NCI-H460 (cell line): Measurements from ENCODE around the gene EXD3. TPM values are rescaled to one million over a fixed set of nuclear protein-coding genes. Genes with fewer than 3 reads are reported as not detected.
A peak's percentile ranks its signal among the peaks of the same experiment; 100 is the strongest.

ENCODE experiments used
- DNase-seq: peaks from one replicate; pipeline ENCODE4 v3.0.0-alpha.2; 2016; ENCODE audit warnings: low read depth; ENCODE audit errors: extremely low read depth
- total RNA-seq: library from RNA; depleted of rRNA; stranded (reverse); fragments of >200 nt; shearing (Covaris generic); gene quantifications from 2 replicates; pipeline ENCODE4 v1.2.3, GENCODE V29; 2014

Gene EXD3
- total RNA-seq, 1 experiment from 2014 or later, result 8.4 TPM

GRCh38 chr9:137279741-137280473 is 143.1 kb downstream of the EXD3 start:
- DNase-seq, result no peak

DNA sequence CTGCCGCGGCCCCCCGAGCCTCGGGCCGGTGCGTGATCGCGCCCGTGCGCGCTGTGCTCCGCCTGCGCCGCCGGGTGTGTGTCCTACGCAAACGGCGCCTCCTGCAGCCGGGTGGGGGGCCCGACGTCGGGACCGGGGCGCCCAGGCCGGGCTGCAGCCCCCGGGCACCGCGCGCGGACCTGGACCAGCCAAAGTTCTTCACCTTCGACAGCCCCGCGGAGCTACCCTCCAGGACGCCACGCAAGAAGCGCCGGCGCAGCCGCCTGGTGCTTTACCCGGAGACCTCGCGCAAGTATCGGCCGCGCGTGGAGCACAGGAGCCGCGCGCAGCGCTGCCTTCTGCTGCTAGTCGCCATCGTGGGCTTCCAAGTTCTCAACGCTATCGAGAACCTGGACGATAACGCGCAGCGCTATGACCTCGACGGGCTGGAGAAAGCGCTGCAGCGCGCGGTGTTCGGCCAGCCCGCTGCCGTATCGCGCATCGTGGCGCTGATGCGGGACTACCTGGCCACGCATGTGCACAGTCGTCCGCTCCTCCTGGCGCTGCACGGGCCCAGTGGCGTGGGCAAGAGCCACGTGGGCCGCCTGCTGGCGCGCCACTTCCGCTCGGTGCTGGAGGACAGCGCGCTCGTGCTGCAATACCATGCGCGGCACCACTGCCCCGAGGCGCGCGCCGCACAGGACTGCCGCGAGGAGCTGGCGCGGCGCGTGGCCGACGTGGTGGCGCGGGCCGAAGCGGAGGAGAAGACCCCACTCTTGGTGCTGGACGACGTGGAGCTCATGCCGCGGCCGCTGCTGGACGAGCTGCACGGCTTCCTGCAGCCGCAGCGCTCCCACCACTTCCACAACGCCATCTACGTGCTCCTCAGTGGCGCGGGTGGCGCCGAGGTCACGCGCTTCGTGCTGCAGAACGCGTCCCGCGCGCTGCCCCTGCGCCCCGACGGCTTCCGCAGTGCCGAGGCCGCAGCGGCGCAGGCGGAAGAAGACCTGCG is 143.9 kb downstream of the EXD3 start:
- no peak for DNase-seq

- no peak for DNase-seq
Observed at GRCh38 chr9:137278061-137278701, 144.8 kb downstream of the EXD3 start.

GRCh38 chr9:137277329-137278041 is 145.5 kb downstream of the EXD3 start, which contains the start of gene TOR4A:
TOR4A (plus strand) TSS chr9:137277726; CDS start chr9:137278690, 964 bp downstream.
- DNase-seq, result peak; percentile 89

DNA sequence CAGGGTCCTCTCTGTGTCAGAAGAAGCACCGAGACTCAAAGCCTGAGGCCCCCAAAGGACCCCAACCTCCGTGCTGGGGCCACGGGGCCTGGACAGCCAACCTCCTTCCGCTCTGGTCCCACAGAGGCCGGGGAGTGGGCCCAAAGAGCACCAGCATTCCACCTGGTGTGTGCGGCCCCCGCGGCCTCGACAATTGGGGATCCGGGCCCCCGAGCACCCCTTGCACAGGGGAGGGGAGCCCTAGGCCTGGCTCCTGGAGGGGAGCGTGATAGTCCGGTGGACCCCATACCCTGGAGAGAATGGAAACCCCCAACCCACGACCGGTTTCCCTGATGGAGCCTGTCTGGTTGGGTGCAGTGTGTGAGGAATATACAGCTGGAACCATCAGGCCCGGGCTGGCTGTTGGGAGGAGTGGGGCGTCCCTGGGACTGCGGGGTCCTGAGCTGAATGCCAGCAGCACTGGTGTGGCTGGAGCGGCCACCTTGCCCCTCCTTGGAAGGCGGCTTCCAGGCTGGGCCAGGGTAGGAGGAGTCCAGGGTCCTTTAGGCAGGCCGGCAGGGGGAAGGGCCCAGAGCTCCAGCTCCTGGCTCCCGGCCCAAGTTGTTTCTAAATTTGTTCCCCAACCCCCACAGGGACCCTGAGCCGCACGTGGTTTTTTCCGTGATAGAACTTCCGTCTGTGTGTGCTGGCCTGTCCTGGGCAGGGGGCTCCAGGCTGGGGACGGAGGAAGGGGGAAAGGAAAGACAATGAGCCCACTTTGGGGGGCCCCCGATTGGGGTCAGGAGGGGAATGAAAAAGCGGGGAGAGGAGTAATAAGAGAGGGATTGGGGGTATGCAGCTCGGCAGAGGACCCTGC is 146.3 kb downstream of the EXD3 start:
- DNase-seq, result peak; percentile 40

DNA sequence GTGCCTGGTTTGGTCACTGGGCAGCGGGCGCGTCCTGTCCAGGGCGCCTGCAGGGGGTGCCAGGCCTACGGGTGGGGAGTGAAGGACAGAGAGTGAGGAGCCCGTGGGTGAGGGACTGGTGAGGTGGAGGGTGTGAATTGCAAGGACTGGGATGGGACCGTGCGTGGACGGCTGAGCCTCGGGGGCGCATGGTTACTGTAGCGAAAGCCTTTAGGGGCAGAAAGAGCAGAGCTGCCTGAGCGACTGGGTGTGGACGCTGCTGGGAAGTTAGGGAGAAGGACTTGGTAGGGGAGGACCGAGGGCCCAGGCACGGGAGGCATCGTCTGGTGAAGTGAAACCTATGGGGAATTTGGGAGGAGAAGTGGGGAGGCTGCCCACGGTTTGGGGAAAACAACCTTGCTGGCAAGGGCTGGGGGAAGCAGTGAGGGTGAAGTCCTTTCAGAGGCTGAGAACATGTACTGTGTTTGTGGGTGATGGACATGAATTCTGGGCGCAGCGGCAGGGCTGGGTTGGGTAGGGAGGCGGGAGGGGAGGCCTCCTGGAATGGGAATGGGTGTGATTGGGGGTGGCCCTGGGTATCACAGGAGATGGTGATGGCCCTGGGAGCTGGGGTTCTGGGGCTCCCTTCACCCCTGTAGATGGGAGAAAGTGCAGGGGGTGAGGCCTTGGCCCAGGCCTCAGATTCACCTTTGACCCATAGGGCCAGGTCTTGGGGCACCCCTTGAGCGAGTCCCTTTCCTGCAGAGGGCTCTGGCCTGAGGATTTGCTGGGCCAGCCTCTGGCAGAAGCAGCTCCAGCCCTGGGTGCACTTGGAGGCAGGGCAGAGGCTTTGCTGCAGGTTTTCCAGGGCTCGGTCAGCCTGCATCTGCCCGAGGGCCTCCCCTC is 147.1 kb downstream of the EXD3 start:
- no peak for DNase-seq

GRCh38 chr9:137275203-137275587 is 147.8 kb downstream of the EXD3 start:
- DNase-seq, result no peak

DNA sequence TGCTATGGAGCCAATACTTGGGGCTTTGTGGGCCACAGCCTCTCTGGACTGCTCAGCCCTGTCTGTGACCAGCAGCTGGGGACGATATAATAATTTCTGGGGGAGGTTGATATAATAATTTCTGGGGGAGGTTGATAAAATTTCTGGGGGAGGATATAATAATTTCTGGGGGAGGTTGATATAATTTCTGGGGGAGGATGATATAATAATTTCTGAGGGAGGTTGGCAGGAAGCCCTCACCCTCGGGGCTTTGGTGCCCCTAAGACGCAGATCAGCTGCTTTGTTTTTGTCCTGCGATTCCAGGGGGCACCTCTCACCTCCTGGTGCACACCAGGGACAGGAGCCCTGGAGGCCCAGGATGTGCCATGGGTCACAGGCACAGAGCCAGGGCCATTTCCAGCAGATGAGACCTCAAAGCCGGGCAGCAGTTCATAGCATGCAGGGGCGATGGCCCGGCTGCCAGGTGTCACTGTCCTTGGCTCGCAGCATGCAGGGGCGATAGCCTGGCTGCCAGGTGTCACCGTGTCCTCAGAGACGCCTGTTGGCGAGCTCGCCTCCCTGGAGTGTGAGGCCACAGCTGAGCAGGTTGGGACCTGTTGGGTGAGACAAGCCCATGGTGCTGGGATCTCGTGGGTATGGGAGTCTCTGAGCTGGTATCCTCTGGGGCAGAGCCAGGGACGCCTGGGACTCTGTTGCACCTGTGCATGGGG is 149.2 kb downstream of the EXD3 start:
- DNase-seq, result no peak

- no peak for DNase-seq
Observed at GRCh38 chr9:137273095-137273490, 149.9 kb downstream of the EXD3 start.

GRCh38 chr9:137272241-137273094 is 150.5 kb downstream of the EXD3 start:
- no peak for DNase-seq

GRCh38 chr9:137271696-137272076 is 151.3 kb downstream of the EXD3 start:
- no peak for DNase-seq

DNA sequence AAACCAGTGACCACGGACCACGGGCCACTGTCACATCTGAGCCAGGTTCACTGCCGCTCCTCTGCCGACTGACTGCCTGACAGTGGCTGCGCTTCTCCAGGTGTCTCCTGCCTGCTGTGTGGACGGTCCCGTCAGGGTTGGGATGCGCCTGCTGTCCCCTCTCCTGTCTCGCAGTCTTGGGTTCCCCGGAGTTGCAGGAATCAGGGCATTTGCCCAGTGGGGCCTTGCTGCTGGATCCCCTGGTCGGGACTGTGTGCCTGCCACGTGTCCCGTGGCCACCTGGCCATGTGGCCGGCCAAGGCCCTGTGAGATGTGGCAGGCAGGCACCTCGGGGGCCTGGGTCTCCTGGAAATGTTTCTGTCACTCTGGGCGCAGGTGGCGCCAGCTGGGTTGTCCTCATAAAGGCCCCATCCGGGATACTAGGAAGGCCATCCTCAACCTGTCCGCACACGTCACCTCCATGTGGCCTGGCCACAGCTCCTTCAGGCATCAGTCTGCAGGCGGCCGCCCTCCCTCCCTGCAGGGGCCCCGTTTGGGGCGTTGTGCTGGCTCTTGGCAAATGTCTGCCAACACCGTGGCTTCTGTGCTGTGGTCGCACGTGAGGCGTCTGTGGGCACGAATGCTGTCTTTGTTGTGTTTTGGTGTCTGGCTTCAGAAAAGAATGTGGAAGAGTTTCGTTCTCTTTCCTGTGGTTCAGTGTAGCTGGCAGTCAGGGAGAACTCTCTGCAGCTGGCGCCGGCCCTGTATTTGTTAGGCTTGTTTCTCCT is 151.8 kb downstream of the EXD3 start:
- DNase-seq, result no peak

DNA sequence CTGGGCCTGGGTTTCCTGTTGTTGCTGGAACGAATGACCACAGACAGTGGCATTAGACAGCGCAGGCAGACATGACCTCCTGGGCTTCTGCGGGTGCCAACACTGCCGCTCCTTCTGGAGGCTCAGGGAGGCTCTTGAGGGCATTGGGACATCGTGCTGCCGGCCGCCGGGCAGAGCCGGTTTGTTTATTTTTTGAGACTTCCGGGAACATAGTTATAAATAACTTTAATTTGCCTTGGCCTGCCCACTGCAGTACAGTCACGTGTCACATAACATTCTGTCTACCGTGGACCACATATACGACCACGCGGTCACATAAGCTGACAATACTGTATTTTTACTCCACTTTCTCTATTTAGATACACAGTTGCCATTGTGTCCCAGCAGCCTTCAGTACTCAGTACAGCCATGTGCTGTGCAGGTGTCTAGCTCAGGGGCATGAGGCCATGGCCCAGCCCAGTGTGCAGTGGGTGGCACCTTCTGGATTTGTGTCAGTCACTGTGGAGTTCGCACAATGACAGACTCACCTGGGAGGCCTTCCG is 153.7 kb downstream of the EXD3 start:
- no peak for DNase-seq

DNA sequence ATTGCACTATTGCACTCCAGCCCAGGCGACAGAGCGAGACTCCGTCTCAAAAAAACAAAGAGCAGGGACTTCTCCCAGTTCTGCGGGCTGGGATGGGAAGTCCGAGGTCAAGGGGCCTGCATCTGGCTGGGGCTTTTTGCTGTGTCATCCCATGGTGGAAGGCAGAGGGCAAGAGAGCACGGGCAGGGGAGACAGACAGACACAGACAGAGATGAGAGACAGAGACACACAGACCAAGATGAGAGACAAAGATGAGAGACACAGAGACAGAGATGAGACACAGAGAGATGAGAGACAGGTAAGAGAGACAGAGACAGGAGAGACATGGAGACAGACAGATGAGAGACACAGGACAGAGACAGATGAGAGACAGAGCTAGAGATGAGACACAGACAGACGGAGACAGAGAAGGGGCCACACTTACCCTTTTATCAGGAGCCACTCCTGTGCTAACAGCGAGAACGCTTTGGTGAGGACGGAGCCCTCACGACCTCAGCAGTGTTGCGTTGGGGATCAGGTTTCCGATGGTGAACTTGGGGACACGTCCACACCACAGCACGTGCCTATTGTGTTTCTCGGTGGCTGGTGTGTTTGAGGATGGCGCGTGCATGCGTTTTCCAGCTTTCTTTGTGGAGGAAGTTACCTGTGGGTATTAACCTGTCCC is 154.3 kb downstream of the EXD3 start:
- DNase-seq, result no peak

DNA sequence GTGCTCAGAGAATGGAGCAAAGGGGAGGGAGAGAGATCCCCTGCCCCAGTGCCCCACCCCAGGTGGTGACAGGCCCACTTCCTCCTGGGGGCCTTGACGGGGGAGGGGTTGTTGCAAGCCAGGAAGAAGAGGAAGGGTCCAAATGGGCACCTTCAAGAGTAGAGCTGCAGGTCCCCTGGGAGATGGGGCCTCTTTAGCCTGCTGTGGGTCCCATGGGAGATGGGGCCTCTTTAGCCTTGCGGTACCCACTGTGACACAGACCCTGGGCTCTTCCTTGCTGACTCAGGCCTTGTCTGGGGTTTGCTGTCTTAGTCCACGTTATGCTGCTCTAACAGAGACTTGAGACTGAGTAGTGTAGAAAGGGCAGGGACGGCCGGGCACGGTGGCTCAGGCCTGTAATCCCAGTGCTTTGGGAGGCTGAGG is 155.0 kb downstream of the EXD3 start:
- no peak for DNase-seq
